CD4-positive, alpha-beta T cell (primary cell): ENCODE results near the gene NPPC. TPM values are rescaled to one million over a fixed set of nuclear protein-coding genes. Genes with fewer than 3 reads are reported as not detected.

Experiments used
- ATAC-seq: fragments of 200-7000 bp; cut with Tn5 transposase; one replicate; pipeline ENCODE4 v1.10.0; 2022; ENCODE audit warnings: mild to moderate bottlenecking; ENCODE audit not compliant: poor library complexity
- CTCF ChIA-PET: fragments of 350-600 bp; sonication (Branson Sonifier 250); formaldehyde crosslinking; loops from one replicate; lab custom pipeline; 2021; ENCODE audit warnings: antibody characterized with exemption, inconsistent platforms; lab: Charles Lee
- POLR2A ChIA-PET: fragments of 350-600 bp; sonication (Branson Sonifier 250); formaldehyde crosslinking; loops from one replicate; lab custom pipeline; 2021; ENCODE audit warnings: antibody characterized with exemption, inconsistent platforms; lab: Charles Lee
- DNase-seq, 14 experiments: peaks; one replicate each; pipeline ENCODE4 v3.0.0-alpha.2; 2013 to 2020; ENCODE audit warnings: mixed read lengths in 2 of 14
- H3K27ac ChIP-seq, 2 donors: one replicate each; pipeline versions ENCODE4 v1.5.1 to v1.7.0; 2013; ENCODE audit warnings: low read length in 2 of 2, low read depth in 1 of 2, mild to moderate bottlenecking in 1 of 2
- H3K27me3 ChIP-seq, 2 experiments: 1 replicate in 1 of 2; 2 replicates in 1 of 2; pipeline versions ENCODE4 v1.6.1 to v1.7.0; 2013; ENCODE audit warnings: low read length in 2 of 2, control low read depth in 1 of 2, mild to moderate bottlenecking in 1 of 2, moderate library complexity in 1 of 2; ENCODE audit not compliant: insufficient read depth in 2 of 2, control insufficient read depth in 1 of 2
- H3K36me3 ChIP-seq: one replicate; pipeline ENCODE4 v1.6.1; 2013; ENCODE audit warnings: low read length, control low read depth; ENCODE audit not compliant: insufficient read depth
- H3K4me1 ChIP-seq: one replicate; pipeline ENCODE4 v1.6.1; 2013; ENCODE audit warnings: low read length, control low read depth; ENCODE audit not compliant: insufficient read depth
- H3K4me3 ChIP-seq: one replicate; pipeline ENCODE4 v1.5.1; 2013; ENCODE audit warnings: mild to moderate bottlenecking, low read length, moderate library complexity
- H3K9me3 ChIP-seq, 2 experiments: 1 replicate in 1 of 2; 2 replicates in 1 of 2; pipeline versions ENCODE4 v1.6.1 to v1.7.0; 2013; ENCODE audit warnings: low read length in 2 of 2, mild to moderate bottlenecking in 2 of 2, control low read depth in 1 of 2, moderate library complexity in 1 of 2; ENCODE audit not compliant: control insufficient read depth in 1 of 2, insufficient read depth in 1 of 2
- H3K27ac Mint-ChIP-seq: one replicate; pipeline ENCODE4 v1.8.0; 2020; ENCODE audit warnings: mixed read lengths
- H3K27me3 Mint-ChIP-seq: one replicate; pipeline ENCODE4 v1.8.0; 2021; ENCODE audit warnings: mixed read lengths
- H3K36me3 Mint-ChIP-seq: one replicate; pipeline ENCODE4 v1.8.0; 2021; ENCODE audit warnings: low read depth, mixed read lengths
- H3K4me1 Mint-ChIP-seq: one replicate; pipeline ENCODE4 v1.8.0; 2021; ENCODE audit warnings: low read depth, mixed read lengths
- H3K4me3 Mint-ChIP-seq: one replicate; pipeline ENCODE4 v1.8.0; 2020; ENCODE audit warnings: mild to moderate bottlenecking, mixed read lengths
- H3K9me3 Mint-ChIP-seq: one replicate; pipeline ENCODE4 v1.8.0; 2020; ENCODE audit warnings: mixed read lengths
- intact Hi-C, 2 experiments: fragments of 100-400 bp; cut with DNase I in 1 of 2; cut with micrococcal nuclease in 1 of 2; formaldehyde crosslinking; loops; one replicate each; pipeline versions ENCODE4 v1.15.1 to v1.9.0; 2023 to 2025; cut with DNase I, micrococcal nuclease
- total RNA-seq, 174 experiments: library from RNA in 2 of 174; stranded (reverse) in 2 of 174; gene quantifications; one replicate each; pipeline ENCODE4 v1.2.3 and lab custom pipeline; 2021 to 2026
- TF ChIP-seq, protein P1 (sequence below): fragments of 200-600 bp; IDR thresholded peaks from one replicate; pipeline ENCODE4 v1.8.0; 2022; ENCODE audit warnings: antibody characterized with exemption, mild to moderate bottlenecking

The NPPC gene
- total RNA-seq, 2 experiments from 2014 or later: 0.34 TPM; not detected in 1

DNA sequence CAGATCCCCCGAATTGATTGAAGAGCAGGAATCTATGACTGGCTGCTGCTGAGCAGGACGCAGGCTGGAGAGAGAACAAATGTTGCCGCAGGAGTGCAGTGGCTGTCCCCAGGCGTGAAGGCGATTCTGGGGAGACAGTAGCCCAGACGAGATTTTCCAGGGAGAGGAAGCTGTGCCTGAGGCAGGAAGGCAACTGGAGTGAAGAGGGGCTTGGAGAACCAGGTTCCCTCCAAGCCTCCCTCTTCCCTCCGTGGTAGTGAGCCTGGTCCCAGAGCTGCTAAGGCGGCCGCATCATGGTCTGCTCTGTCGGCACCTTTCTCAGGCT is 1.3 kb upstream of the NPPC start:
- intact Hi-C loops: loop anchor here in 1 of 2 experiments (5.0 to 10.0 kb wide), 2 partner anchors 515 to 597 kb away; partner anchors contain the start of genes CHRND and PRSS56
- Mint-ChIP-seq H3K36me3 (no peaks in the 10 kb centered on the region), H3K27ac (no peak overlapping the region), H3K27me3 (peaks cover 52% of the 10 kb centered on the region), H3K4me3 (peak overlapping the region; percentile 51), H3K9me3 (no peaks in the 10 kb centered on the region), H3K4me1 (peaks cover 6% of the 10 kb centered on the region)
- CTCF ChIA-PET: no interaction called here
- POLR2A ChIA-PET: no interaction called here
- peaks cover 22% of the 10 kb centered on the region for H3K4me1 ChIP-seq
- H3K4me3 ChIP-seq: no peak overlapping the region
- no peaks in the 10 kb centered on the region for H3K36me3 ChIP-seq
- H3K27ac ChIP-seq: no peak overlapping the region
- ATAC-seq: no peak
- peaks cover 38 to 58% of the 10 kb centered on the region in 2 experiments for H3K27me3 ChIP-seq
- no peak for DNase-seq
- TF ChIP-seq, protein P1, sequence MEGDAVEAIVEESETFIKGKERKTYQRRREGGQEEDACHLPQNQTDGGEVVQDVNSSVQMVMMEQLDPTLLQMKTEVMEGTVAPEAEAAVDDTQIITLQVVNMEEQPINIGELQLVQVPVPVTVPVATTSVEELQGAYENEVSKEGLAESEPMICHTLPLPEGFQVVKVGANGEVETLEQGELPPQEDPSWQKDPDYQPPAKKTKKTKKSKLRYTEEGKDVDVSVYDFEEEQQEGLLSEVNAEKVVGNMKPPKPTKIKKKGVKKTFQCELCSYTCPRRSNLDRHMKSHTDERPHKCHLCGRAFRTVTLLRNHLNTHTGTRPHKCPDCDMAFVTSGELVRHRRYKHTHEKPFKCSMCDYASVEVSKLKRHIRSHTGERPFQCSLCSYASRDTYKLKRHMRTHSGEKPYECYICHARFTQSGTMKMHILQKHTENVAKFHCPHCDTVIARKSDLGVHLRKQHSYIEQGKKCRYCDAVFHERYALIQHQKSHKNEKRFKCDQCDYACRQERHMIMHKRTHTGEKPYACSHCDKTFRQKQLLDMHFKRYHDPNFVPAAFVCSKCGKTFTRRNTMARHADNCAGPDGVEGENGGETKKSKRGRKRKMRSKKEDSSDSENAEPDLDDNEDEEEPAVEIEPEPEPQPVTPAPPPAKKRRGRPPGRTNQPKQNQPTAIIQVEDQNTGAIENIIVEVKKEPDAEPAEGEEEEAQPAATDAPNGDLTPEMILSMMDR: no peak
- peaks cover 0 to 6% of the 10 kb centered on the region in 2 experiments for H3K9me3 ChIP-seq

DNA sequence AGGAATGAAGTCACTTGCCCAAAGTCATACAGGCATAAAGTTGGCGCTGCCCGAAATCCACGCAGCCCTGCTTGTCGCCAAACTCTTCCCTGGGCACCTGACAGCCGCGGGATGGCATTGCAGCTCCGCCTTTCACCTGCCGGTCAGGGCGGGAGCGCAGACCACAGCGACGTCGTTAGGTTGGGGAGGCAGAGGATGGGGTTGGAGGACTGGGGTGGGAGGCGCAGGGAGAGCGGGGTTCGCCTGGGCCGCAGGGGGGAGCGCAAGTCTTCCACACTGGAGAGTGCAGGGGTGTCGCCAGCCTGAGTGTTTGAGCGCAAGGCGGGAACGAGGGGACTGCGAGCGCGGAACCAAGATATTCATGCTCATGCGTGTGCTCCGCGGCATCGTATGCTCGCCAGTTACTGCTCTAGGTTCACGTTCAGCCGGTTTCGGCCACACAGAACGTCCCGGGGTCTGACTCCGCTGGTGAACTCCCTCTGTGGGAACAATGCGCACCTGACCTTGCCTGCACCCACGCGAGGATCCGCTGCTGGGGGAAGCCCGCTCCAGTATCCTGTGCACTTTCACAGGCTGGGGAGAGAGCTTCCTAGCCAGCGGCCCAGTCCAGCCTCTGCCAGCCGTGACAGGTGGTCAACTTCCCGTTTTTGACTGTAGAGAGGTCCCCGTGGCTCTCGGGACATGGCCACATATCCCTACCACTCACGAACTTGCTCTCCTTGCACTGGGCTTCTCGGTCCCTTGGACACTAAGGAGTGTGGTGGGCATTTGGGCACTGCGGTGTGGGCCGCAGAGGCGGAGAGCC is 767 bp upstream of the NPPC start:
- H3K36me3 ChIP-seq: no peaks in the 10 kb centered on the region
- H3K4me3 ChIP-seq: peak overlapping the region; percentile 22
- H3K27me3 Mint-ChIP-seq: peaks cover 52% of the 10 kb centered on the region
- DNase-seq (peak in 1 of 14 experiments; percentile 21), ATAC-seq (peak; percentile 10)
- ChIA-PET POLR2A (no interaction called here), CTCF (no interaction called here)
- no peak overlapping the region for H3K27ac ChIP-seq
- H3K4me1 Mint-ChIP-seq: peaks cover 6% of the 10 kb centered on the region
- no peaks in the 10 kb centered on the region for H3K36me3 Mint-ChIP-seq
- no peak overlapping the region for H3K27ac Mint-ChIP-seq
- H3K4me3 Mint-ChIP-seq: peak overlapping the region; percentile 66
- intact Hi-C loops: loop anchor here (1.0 to 10.0 kb wide), 3 partner anchors 213 to 598 kb away; partner anchors contain the start of genes CHRND (in 1 of the 2) and PRSS56 (in 1 of the 2)
- H3K9me3 Mint-ChIP-seq: no peaks in the 10 kb centered on the region
- peaks cover 22% of the 10 kb centered on the region for H3K4me1 ChIP-seq
- peaks cover 38 to 58% of the 10 kb centered on the region in 2 experiments for H3K27me3 ChIP-seq
- TF ChIP-seq, protein P1: no peak
- H3K9me3 ChIP-seq: peaks cover 0 to 6% of the 10 kb centered on the region in 2 experiments

DNA sequence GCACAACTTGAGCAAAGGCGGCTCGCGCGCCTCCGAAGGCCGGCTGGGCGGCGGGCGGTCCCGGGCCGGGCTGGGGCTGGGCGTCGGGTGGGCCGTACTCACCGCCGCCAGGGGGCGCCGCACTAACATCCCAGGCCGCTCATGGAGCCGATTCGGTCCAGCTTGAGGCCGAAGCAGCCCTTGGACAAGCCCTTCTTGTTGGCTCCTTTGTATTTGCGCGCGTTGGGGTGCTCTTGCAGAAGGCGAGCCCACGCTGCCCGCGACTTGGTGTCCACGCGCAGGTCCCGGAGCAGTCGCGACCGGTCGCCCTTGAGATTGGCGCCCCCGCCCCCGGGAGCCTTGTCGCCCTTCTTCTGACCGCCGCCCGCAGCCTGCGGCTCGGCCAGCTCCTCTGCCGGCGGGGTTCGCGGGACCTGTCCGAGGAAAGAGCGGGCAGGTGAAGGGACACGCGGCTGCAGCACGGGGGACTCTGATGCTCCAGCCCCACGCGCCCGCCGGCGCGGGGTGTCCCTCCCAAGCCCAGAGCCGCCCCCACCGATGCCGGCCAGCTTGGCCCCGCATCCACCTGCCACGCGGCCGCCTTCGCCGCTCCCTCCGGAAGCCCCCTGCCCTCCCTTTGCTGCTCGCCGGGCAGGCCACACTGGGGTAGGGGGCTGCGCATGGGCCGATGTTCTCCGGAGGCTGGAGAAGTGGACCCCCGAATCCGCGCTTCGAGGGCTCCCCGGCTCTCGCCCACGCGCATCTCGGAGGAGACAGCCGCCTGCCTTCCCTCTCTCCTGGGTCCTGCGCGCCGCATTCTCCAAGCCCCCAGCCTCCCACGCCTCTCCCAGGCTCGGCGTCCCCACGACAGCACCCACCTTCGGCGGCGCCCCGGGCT is 655 bp downstream of the NPPC start:
- Mint-ChIP-seq H3K4me3 (no peak overlapping the region), H3K27ac (no peak overlapping the region), H3K9me3 (no peaks in the 10 kb centered on the region), H3K27me3 (peaks cover 55% of the 10 kb centered on the region), H3K36me3 (no peaks in the 10 kb centered on the region), H3K4me1 (peaks cover 6% of the 10 kb centered on the region)
- POLR2A ChIA-PET: no interaction called here
- peaks cover 40 to 58% of the 10 kb centered on the region in 2 experiments for H3K27me3 ChIP-seq
- H3K4me3 ChIP-seq: peak overlapping the region; percentile 29
- H3K4me1 ChIP-seq: peaks cover 22% of the 10 kb centered on the region
- ATAC-seq (peak; percentile 47), DNase-seq (peak; percentile 43 to 86 (median 62))
- no peaks in the 10 kb centered on the region for H3K36me3 ChIP-seq
- CTCF ChIA-PET: interaction anchor here (1.0 kb wide), 1 partner anchor 401 kb away, joined by 5 read pairs; no protein-coding TSS in a partner anchor
- TF ChIP-seq, protein P1: peak; percentile 80
- intact Hi-C loops: loop anchor here (1.0 to 10.0 kb wide), 5 partner anchors 215 to 599 kb away; partner anchors contain the start of genes CHRND (in 1 of the 2) and PRSS56 (in 1 of the 2)
- peaks cover 0 to 6% of the 10 kb centered on the region in 2 experiments for H3K9me3 ChIP-seq
- no peak overlapping the region for H3K27ac ChIP-seq
